Heart right ventricle (tissue), 16 donors: ENCODE data around the gene SPTBN4. TPM values are rescaled to one million over a fixed set of nuclear protein-coding genes. Genes with fewer than 3 reads are reported as not detected.
"Not testable (repeated sequence)": the region's sequence is repeated elsewhere in the genome, so short reads cannot be mapped to it uniquely, and the experiment has no call there.

ENCODE experiments used
- ATAC-seq, 8 donors: fragments of 200-7000 bp; cut with Tn5 transposase; one replicate each; pipeline ENCODE4 v1.9.1; 2020; ENCODE audit warnings: mild to moderate bottlenecking in 8 of 8, moderate library complexity in 8 of 8, moderate number of reproducible peaks in 1 of 8
- DNase-seq, 2 donors: peaks; one replicate each; pipeline ENCODE4 v3.0.0-alpha.2; 2020
- H3K27ac ChIP-seq, 10 donors: fragments of 200-600 bp; sonication (generic) in 2 of 10; one replicate each; pipeline versions ENCODE4 v1.5.0 to v1.8.0; 2020 to 2022; ENCODE audit warnings: mild to moderate bottlenecking in 3 of 10
- H3K27me3 ChIP-seq, 7 donors: fragments of 200-600 bp; one replicate each; pipeline ENCODE4 v1.8.0; 2021 to 2022; ENCODE audit warnings: mild to moderate bottlenecking in 2 of 7
- H3K36me3 ChIP-seq, 9 donors: fragments of 200-600 bp; sonication (generic) in 1 of 9; one replicate each; pipeline versions ENCODE4 v1.5.0 to v1.8.0; 2020 to 2022; ENCODE audit warnings: mild to moderate bottlenecking in 2 of 9
- H3K4me1 ChIP-seq, 9 donors: fragments of 200-600 bp; sonication (generic) in 1 of 9; one replicate each; pipeline versions ENCODE4 v1.5.0 to v1.8.0; 2020 to 2022; ENCODE audit warnings: mild to moderate bottlenecking in 4 of 9
- H3K4me3 ChIP-seq, 10 donors: fragments of 200-600 bp; sonication (generic) in 2 of 10; one replicate each; pipeline versions ENCODE4 v1.5.0 to v1.8.0; 2020 to 2022; ENCODE audit warnings: mild to moderate bottlenecking in 7 of 10, moderate library complexity in 2 of 10
- H3K9me3 ChIP-seq, 11 donors: fragments of 200-600 bp in 10 of 11; sonication (generic) in 2 of 11; one replicate each; pipeline versions ENCODE4 v1.5.0 to v1.8.0; 2013 to 2022; ENCODE audit warnings: mild to moderate bottlenecking in 2 of 11, control low read depth in 1 of 11, moderate library complexity in 1 of 11
- WGBS, 2 donors: extraction: QIAGEN DNeasy Blood & Tissue Kit; methylation state at CpG; one replicate each; pipeline ENCODE4 v1.1.7; 2013; ENCODE audit warnings: inconsistent platforms in 1 of 2; 5-methylcytosine and 5-hydroxymethylcytosine counted together
- intact Hi-C, 10 donors: fragments of 100-400 bp; cut with DNase I; formaldehyde crosslinking; loops; one replicate each; pipeline versions ENCODE4 v1.11.1 to v1.14.2; 2022
- polyA plus RNA-seq, 2 donors: library from polyadenylated mRNA; stranded (reverse); fragments of 200-250 nt; gene quantifications; one replicate each; pipeline ENCODE4 v1.2.3, GENCODE V29; 2013
- total RNA-seq, 10 donors: library from RNA; stranded (reverse); fragmentation: NEBNext Ultra II Directional in 3 of 10; extraction: Animal tissue kit (Norgen Biotek cat#: 25700) in 3 of 10; gene quantifications; one replicate each; pipeline versions ENCODE4 v1.2.1 to v1.2.4, GENCODE V29; 2021 to 2023
- TF ChIP-seq, protein P1 (sequence below), 9 donors: fragments of 200-600 bp; sonication (generic) in 2 of 9; IDR thresholded peaks; one replicate each; pipeline versions ENCODE4 v1.5.0 to v1.8.0; 2021 to 2022; ENCODE audit warnings: antibody characterized with exemption in 9 of 9, mild to moderate bottlenecking in 5 of 9, moderate library complexity in 1 of 9
- donor health status: Arrhythmogenic right ventricular cardiomyopathy.
- donor health status: ischemic (EF 13 %, LVEDD 7.1; RV severe dilation, severe dysfunction).
- donor health status: healthy with polysubstance abuse.
- donor health status: DM: no; HTN: yes; CAD: no.
- donor health status: DM: no; HTN: no; CAD: no.
- donor health status: ischemic (EF 25% LVEDD 6.9; RV normal size, moderate dysfunction).
- donor health status: ischemic (EF 25% LVEDD 5.7; RV mildly dilated, moderate dysfunction).
- donor health status: healthy.
- donor health status: DM: yes; HTN: yes; CAD: no.
- donor health status: Ischemic cardiomyopathy.
- donor health status: ischemic (EF 35%, LVEDD 5.7; RV mildly dilated, moderate dysfunction).
- donor health status: nonischemic (EF 11% LVEDD 7.7; RV severe dilation, severe dysfunction).
- donor health status: DM: yes; HTN: yes; CAD: no.
- donor health status: PGD.
- donor health status: ischemic (EF 29% LVEDD 5.4; RV normal size, mild dysfunction).
- donor health status: nonischemic (EF 23%, LVEDD 6.1; RV moderate dilation, normal function).

SPTBN4 gene
- total and polyA plus RNA-seq, 12 donors = 3.0 to 13.8 (median 4.9) TPM

DNA sequence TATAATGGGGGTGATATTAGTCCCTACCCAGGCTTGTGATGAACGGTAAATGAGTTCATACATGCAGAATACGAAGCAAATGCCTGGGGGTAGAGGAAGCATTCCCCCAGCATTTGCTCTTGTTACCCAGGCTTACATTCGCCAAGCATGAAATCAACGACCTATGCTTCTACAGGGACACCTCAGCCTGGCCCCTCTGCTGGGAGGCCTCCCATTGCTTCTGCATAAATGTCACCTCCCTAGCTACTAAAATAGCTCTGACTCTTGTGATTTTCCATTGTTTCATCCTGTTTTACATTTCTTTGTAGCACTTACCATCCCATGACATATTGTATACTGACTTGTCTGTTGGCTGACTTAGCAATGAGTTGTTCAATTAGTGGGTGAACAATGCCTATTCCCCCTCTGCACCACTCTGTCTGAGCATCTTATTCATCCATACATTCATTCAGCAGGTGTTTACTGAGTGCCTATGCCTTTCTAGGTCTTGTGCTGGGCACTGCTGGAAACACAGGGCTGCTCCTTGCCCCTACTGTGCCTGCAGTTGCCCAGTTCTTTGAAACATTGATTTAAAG lies 47.0 kb downstream of the SPTBN4 start:
- 76 to 82% methylated on average over 4 of the region's 4 CpGs for WGBS, 2 donors
- H3K9me3 ChIP-seq = no peaks in the 10 kb centered on the region
- H3K36me3 ChIP-seq = no peaks in the 10 kb centered on the region
- intact Hi-C loops = no loop called here
- no peak for DNase-seq
- H3K27me3 ChIP-seq = peaks cover 0 to 66% (median 37%) of the 10 kb centered on the region in 7 donors
- TF ChIP-seq, protein P1, sequence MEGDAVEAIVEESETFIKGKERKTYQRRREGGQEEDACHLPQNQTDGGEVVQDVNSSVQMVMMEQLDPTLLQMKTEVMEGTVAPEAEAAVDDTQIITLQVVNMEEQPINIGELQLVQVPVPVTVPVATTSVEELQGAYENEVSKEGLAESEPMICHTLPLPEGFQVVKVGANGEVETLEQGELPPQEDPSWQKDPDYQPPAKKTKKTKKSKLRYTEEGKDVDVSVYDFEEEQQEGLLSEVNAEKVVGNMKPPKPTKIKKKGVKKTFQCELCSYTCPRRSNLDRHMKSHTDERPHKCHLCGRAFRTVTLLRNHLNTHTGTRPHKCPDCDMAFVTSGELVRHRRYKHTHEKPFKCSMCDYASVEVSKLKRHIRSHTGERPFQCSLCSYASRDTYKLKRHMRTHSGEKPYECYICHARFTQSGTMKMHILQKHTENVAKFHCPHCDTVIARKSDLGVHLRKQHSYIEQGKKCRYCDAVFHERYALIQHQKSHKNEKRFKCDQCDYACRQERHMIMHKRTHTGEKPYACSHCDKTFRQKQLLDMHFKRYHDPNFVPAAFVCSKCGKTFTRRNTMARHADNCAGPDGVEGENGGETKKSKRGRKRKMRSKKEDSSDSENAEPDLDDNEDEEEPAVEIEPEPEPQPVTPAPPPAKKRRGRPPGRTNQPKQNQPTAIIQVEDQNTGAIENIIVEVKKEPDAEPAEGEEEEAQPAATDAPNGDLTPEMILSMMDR (IDR thresholded peaks at IDR 0.05) = no peak
- no peak overlapping the region for H3K27ac ChIP-seq
- H3K4me3 ChIP-seq = no peak overlapping the region
- peaks cover 0 to 8% (median 3%) of the 10 kb centered on the region in 9 donors for H3K4me1 ChIP-seq
- ATAC-seq = no peak

DNA sequence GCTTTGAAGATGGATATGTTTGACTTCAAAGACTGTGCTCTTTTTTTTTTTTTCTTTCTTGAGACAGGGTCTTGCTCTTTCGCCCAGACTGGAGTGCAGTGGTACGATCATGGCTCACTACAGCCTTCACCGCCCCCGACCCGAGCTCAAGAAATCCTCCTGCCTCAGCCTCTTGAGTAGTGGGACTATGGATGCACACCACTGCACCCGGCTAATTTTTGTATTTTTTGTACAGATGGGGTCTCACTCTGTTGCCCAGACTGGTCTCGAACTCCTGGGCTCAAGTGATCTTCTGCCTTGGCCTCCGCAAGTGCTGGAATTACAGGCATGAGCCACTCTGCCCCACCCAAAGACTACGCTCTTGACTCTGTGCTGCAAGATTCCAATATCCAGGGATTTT lies 50.4 kb downstream of the SPTBN4 start:
- Histone ChIP-seq H3K27me3 (peaks cover 0 to 67% (median 41%) of the 10 kb centered on the region in 7 donors), H3K36me3 (no peaks in the 10 kb centered on the region), H3K4me1 (peaks cover 0 to 19% (median 4%) of the 10 kb centered on the region in 9 donors), H3K9me3 (no peaks in the 10 kb centered on the region), H3K27ac (no peak overlapping the region), H3K4me3 (no peak overlapping the region)
- intact Hi-C loops = no loop called here
- DNase-seq (no peak), ATAC-seq (no peak)
- TF ChIP-seq, protein P1 (IDR thresholded peaks at IDR 0.05) = no peak
- 85 to 86% methylated on average over 9 of the region's 9 CpGs for WGBS, 2 donors

- intact Hi-C loops = loop anchor here in 5 of 10 donors (5.0 to 10.0 kb wide), 6 partner anchors 52 to 215 kb away; partner anchors contain the start of genes BLVRB (in 2 of the 5) and SPTBN4 (in 2 of the 5)
- DNase-seq (peak in 1 of 2 donors; percentile 33), ATAC-seq (peak in 3 of 8 donors; percentile 40 to 71 (median 46))
- TF ChIP-seq, protein P1 (IDR thresholded peaks at IDR 0.05) = peak in 1 of 9 donors; percentile 9
- peaks cover 0 to 44% (median 17%) of the 10 kb centered on the region in 7 donors for H3K27me3 ChIP-seq
- H3K4me1 ChIP-seq = peaks cover 0 to 15% (median 0%) of the 10 kb centered on the region in 9 donors
- 18 to 19% methylated on average over 87 to 91 of the region's 91 CpGs for WGBS, 2 donors
- H3K27ac ChIP-seq = no peak overlapping the region
- no peaks in the 10 kb centered on the region for H3K9me3 ChIP-seq
- no peak overlapping the region for H3K4me3 ChIP-seq
- no peaks in the 10 kb centered on the region for H3K36me3 ChIP-seq
Measured at GRCh38 chr19:40519352-40520322, 52.8 kb downstream of the SPTBN4 start.

DNA sequence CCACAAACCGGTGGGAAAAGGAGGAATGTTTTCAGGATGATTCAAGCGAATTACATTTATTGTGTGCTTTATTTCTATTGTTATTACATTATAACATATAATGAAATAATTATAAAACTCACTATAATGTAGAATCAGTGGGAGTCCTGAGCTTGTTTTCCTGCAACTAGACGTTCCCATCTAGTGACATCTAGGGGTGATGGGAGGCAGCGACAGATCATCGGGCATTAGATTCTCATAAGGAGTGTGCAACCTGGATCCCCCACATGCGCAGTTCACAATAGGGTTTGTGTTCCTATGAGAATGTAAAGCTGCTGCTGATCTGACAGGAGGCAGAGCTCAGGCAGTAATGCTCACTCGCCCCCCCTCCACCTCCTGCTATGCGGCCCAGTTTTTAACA lies 54.5 kb downstream of the SPTBN4 start:
- Histone ChIP-seq H3K27me3 (peaks cover 0 to 31% (median 17%) of the 10 kb centered on the region in 7 donors), H3K9me3 (no peaks in the 10 kb centered on the region), H3K4me3 (no peak overlapping the region), H3K4me1 (peaks cover 0 to 15% (median 0%) of the 10 kb centered on the region in 9 donors), H3K27ac (no peak overlapping the region), H3K36me3 (no peaks in the 10 kb centered on the region)
- DNase-seq (no peak), ATAC-seq (no peak)
- TF ChIP-seq, protein P1 (IDR thresholded peaks at IDR 0.05) = peak in 7 of 9 donors; percentile 8 to 41 (median 35)
- intact Hi-C loops = loop anchor here in 5 of 10 donors (5.0 to 10.0 kb wide), 6 partner anchors 54 to 216 kb away; partner anchors contain the start of genes BLVRB (in 2 of the 5) and SPTBN4 (in 2 of the 5)
- WGBS, 2 donors = 76 to 79% methylated on average over 8 of the region's 8 CpGs

DNA sequence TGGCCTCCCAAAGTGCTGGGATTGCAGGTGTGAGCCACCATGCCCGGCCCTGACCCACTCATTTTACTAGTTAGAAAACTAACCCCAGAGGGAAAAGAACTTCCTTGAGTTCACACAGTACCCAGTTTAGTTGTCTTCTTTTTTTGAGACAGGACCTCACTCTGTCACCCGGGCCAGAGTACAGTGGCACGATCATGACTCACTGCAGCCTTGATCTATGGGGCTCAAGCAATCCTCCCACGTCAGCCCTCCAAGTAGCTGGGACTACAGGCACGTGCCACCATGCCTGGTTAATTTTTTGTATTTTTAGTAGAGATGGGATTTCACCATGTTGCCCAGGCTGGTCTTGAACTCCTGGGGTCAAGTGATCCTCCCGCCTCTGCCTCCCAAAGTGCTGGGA lies 55.1 kb downstream of the SPTBN4 start:
- 86% methylated on average over 6 of the region's 6 CpGs for WGBS, 2 donors
- not testable (repeated sequence) for H3K27ac ChIP-seq, DNase-seq, H3K9me3 ChIP-seq, H3K36me3 ChIP-seq, ATAC-seq, H3K4me3 ChIP-seq
- Histone ChIP-seq H3K27me3 (peaks cover 0 to 28% (median 17%) of the 10 kb centered on the region in 7 donors), H3K4me1 (peaks cover 0 to 15% (median 0%) of the 10 kb centered on the region in 9 donors)
- intact Hi-C loops = loop anchor here in 5 of 10 donors (5.0 to 10.0 kb wide), 6 partner anchors 55 to 217 kb away; partner anchors contain the start of genes BLVRB (in 2 of the 5) and SPTBN4 (in 2 of the 5)
